ENCODE results near the gene EZH2. TPM values are rescaled to one million over a fixed set of nuclear protein-coding genes. Genes with fewer than 3 reads are reported as not detected.

Gene EZH2
- total RNA-seq, 1 donor from 2014 or later, result 16.2 TPM

DNA sequence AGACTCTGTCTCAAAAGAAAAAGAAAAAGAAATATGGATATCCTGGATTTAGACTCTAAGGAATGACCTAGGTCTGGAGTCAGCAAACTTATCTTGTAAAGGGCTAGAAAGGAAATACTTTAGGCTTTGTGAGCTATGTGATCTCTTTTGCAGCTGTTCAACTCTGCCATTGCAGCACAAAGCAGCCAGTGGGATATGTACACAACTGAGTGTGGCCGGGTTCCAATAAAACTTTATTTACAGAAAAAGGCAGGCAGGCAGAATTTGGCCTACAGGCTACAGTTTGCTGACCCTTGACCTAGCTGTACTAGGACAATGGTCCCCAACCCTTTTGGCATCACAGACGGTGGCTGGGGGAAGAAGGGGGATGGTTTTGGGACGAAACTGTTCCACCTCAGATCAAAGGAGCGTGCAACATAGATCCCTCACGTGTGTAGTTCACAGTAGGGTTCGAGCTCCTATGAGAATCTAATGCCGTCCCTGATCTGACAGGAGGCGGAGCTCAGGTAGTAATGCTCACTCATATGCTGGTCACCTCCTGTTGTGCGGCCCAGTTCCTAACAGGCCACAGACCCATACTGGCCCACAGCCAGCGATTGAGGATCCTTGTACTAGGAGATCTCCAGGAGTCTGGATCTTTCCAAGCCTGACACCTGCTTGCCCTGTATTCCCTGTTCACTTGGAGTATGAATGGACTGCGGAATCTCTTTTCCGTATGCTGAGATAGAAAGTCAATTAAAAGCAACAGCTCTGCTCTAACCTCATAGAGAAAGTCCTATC is 122.4 kb downstream of the EZH2 start:
- Histone ChIP-seq H3K27me3 (ENCODE audit: control insufficient read depth in 3 of 3, insufficient read depth in 3 of 3, low read length in 3 of 3) (no peaks in the 10 kb centered on the region), H3K36me3 (ENCODE audit: control insufficient read depth in 3 of 3, insufficient read depth in 3 of 3, low read length in 3 of 3) (peaks cover 14 to 24% (median 18%) of the 10 kb centered on the region in 3 donors), H3K4me1 (ENCODE audit: control insufficient read depth in 3 of 3, insufficient read depth in 3 of 3, low read length in 3 of 3) (no peaks in the 10 kb centered on the region), H3K4me3 (ENCODE audit: low read length in 3 of 3) (no peak overlapping the region), H3K27ac (ENCODE audit: low read depth, low read length) (no peak overlapping the region), H3K9ac (ENCODE audit: low read depth in 1 of 3, low read length in 3 of 3) (no peak overlapping the region), H3K9me3 (ENCODE audit: control insufficient read depth in 3 of 3, low read length in 3 of 3) (no peaks in the 10 kb centered on the region)

Small RNAs within 50 kb of the gene (small RNA-seq; reads per million reads assigned to genes)
- not detected for gene RF00017
- gene RN7SL569P, result not detected
- gene RNU7-20P, result not detected

Other genes starting within 250 kb of the EZH2 start
- gene CUL1, start 185.4 kb downstream of the EZH2 start, total RNA-seq, result 33.9 TPM
- 61.1 TPM for gene PDIA4, start 144.2 kb upstream of the EZH2 start, total RNA-seq
- 6.3 TPM for gene ZNF786, start 206.4 kb upstream of the EZH2 start, total RNA-seq
- 5.2 TPM for gene ZNF425, start 242.0 kb upstream of the EZH2 start, total RNA-seq